Measurements from ENCODE around the gene COL4A2.
"Not testable (repeated sequence)": the region's sequence is repeated elsewhere in the genome, so short reads cannot be mapped to it uniquely, and the experiment has no call there.

The COL4A2 gene

DNA sequence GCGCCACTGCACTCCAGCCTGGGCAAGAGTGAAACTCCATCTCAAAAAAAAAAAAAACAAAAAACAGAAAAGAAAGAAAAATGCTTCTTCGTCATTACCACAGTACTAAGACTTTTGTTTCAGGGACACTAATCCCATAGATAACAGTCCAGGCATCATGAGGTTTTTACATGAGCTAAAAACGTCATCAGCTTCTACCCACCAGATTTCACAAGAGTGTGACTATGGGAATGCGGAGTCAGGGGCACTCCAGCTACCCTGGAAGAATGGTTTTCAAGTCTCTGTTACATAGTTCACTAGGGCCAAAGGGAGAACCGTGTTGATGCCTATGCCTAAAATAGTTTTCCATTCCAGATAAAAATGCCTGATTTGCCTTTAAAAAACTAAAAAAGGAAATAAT, 221.3 kb downstream of the COL4A2 start:
- no peak for DNase-seq (ENCODE audit: low read depth, low spot score)
- H3K9ac ChIP-seq (ENCODE audit: insufficient read length, low read depth), result no peak overlapping the region
- H3K9me3 ChIP-seq (ENCODE audit: insufficient read depth, low read length), result peaks cover 27% of the 10 kb centered on the region
- TF ChIP-seq ZNF274 (IDR thresholded peaks at IDR 0.05; ENCODE audit: low read depth, low read length) (no peak), SUZ12 (IDR thresholded peaks at IDR 0.05; ENCODE audit: extremely low read depth, insufficient read depth, insufficient read length) (no peak), YY1 (IDR thresholded peaks at IDR 0.05; ENCODE audit: insufficient read depth, insufficient read length) (no peak)
- no peaks in the 10 kb centered on the region for H3K27me3 ChIP-seq (ENCODE audit: insufficient read depth, insufficient read length)
- H3K4me3 ChIP-seq (ENCODE audit: insufficient read length, low read depth), result no peak overlapping the region
- H3K4me1 ChIP-seq (ENCODE audit: insufficient read depth, insufficient read length), result peaks cover 3% of the 10 kb centered on the region
- peaks cover 24% of the 10 kb centered on the region for H3K36me3 ChIP-seq (ENCODE audit: insufficient read depth, insufficient read length, low read length)

GRCh38 chr13:110528911-110529310, 221.8 kb downstream of the COL4A2 start:
- Histone ChIP-seq H3K4me1 (ENCODE audit: insufficient read depth, insufficient read length) (peaks cover 3% of the 10 kb centered on the region), H3K4me3 (ENCODE audit: insufficient read length, low read depth) (no peak overlapping the region), H3K36me3 (ENCODE audit: insufficient read depth, insufficient read length, low read length) (peaks cover 18% of the 10 kb centered on the region), H3K9ac (ENCODE audit: insufficient read length, low read depth) (no peak overlapping the region), H3K9me3 (ENCODE audit: insufficient read depth, low read length) (peaks cover 27% of the 10 kb centered on the region), H3K27me3 (ENCODE audit: insufficient read depth, insufficient read length) (no peaks in the 10 kb centered on the region)
- TF ChIP-seq SUZ12 (IDR thresholded peaks at IDR 0.05; ENCODE audit: extremely low read depth, insufficient read depth, insufficient read length) (no peak), YY1 (IDR thresholded peaks at IDR 0.05; ENCODE audit: insufficient read depth, insufficient read length) (no peak), ZNF274 (IDR thresholded peaks at IDR 0.05; ENCODE audit: low read depth, low read length) (no peak)
- no peak for DNase-seq (ENCODE audit: low read depth, low spot score)

DNA sequence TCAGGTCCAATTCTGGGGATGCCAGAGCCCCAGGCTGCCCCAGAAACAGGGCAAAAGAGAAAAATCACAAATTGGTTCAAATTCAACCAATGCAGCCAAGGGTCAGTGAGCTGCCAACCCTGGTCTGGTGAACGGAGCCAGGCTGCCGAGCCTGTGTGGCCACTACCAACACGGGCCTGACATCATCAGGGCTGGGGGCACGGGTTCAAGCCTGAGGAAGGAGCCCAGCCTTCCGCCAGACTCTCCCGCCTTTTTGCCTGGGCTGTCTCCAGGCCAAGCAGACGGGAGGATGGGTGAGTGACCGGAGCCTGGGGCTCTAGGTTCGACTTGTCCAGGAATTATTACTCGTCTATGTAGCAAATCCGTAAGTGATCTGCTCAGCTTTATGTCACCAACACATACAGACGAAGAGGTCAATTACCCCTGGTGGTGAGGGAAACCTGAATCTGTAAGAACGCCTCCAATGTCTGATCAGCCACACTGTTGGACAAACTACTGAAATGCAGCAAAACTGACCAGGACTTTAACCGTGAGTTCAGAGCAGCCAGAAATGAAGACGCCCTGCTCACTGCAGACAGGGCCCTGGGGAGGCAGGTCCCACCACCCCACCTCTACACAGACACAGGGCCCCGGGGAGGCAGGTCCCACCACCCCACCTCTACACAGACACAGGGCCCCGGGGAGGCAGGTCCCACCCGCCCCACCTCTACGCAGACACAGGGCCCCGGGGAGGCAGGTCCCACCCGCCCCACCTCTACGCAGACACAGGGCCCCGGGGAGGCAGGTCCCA, 222.6 kb downstream of the COL4A2 start:
- Histone ChIP-seq H3K4me1 (ENCODE audit: insufficient read depth, insufficient read length) (peaks cover 3% of the 10 kb centered on the region), H3K4me3 (ENCODE audit: insufficient read length, low read depth) (no peak overlapping the region), H3K36me3 (ENCODE audit: insufficient read depth, insufficient read length, low read length) (peaks cover 17% of the 10 kb centered on the region), H3K9ac (ENCODE audit: insufficient read length, low read depth) (no peak overlapping the region), H3K9me3 (ENCODE audit: insufficient read depth, low read length) (peaks cover 27% of the 10 kb centered on the region), H3K27me3 (ENCODE audit: insufficient read depth, insufficient read length) (no peaks in the 10 kb centered on the region)
- TF ChIP-seq YY1 (IDR thresholded peaks at IDR 0.05; ENCODE audit: insufficient read depth, insufficient read length), result no peak
- TF ChIP-seq ZNF274 (IDR thresholded peaks at IDR 0.05; ENCODE audit: low read depth, low read length), result no peak
- TF ChIP-seq SUZ12 (IDR thresholded peaks at IDR 0.05; ENCODE audit: extremely low read depth, insufficient read depth, insufficient read length), result no peak
- DNase-seq (ENCODE audit: low read depth, low spot score), result no peak

GRCh38 chr13:110531100-110531499, 224.0 kb downstream of the COL4A2 start:
- TF ChIP-seq SUZ12 (IDR thresholded peaks at IDR 0.05; ENCODE audit: extremely low read depth, insufficient read depth, insufficient read length) (no peak), YY1 (IDR thresholded peaks at IDR 0.05; ENCODE audit: insufficient read depth, insufficient read length) (no peak), ZNF274 (IDR thresholded peaks at IDR 0.05; ENCODE audit: low read depth, low read length) (0 out of 2 replicates have a peak, but pooled peaks have one; percentile 2)
- Histone ChIP-seq H3K27me3 (ENCODE audit: insufficient read depth, insufficient read length) (no peaks in the 10 kb centered on the region), H3K9me3 (ENCODE audit: insufficient read depth, low read length) (peaks cover 27% of the 10 kb centered on the region), H3K4me1 (ENCODE audit: insufficient read depth, insufficient read length) (no peaks in the 10 kb centered on the region), H3K36me3 (ENCODE audit: insufficient read depth, insufficient read length, low read length) (peaks cover 17% of the 10 kb centered on the region), H3K9ac (ENCODE audit: insufficient read length, low read depth) (no peak overlapping the region), H3K4me3 (ENCODE audit: insufficient read length, low read depth) (no peak overlapping the region)
- DNase-seq (ENCODE audit: low read depth, low spot score), result no peak

DNA sequence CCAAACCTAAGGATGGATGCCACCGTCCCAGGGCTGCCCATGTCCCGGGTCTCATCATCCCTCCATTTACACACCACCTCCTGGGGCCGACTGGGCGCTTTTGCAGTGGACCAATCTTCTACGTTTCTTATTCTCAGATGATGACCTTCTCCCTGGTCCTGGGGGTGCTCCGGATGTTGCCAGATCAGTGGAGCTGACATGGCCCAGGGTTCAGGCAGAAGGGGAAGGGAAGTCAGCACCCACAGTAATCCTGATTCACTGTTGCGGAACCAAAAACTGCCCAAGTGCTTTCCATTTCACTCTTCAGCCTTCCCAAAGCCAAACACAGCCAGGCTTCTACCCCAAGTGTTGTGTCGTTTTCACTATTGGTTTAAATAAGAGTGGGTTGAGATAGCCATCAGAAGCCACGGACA, 224.6 kb downstream of the COL4A2 start:
- Histone ChIP-seq H3K36me3 (ENCODE audit: insufficient read depth, insufficient read length, low read length) (peaks cover 20% of the 10 kb centered on the region), H3K4me1 (ENCODE audit: insufficient read depth, insufficient read length) (no peaks in the 10 kb centered on the region), H3K27me3 (ENCODE audit: insufficient read depth, insufficient read length) (no peaks in the 10 kb centered on the region), H3K4me3 (ENCODE audit: insufficient read length, low read depth) (no peak overlapping the region), H3K9ac (ENCODE audit: insufficient read length, low read depth) (no peak overlapping the region), H3K9me3 (ENCODE audit: insufficient read depth, low read length) (peaks cover 27% of the 10 kb centered on the region)
- DNase-seq (ENCODE audit: low read depth, low spot score), result no peak
- TF ChIP-seq YY1 (IDR thresholded peaks at IDR 0.05; ENCODE audit: insufficient read depth, insufficient read length) (no peak), SUZ12 (IDR thresholded peaks at IDR 0.05; ENCODE audit: extremely low read depth, insufficient read depth, insufficient read length) (no peak)

- Histone ChIP-seq H3K36me3 (ENCODE audit: insufficient read depth, insufficient read length, low read length) (peaks cover 16% of the 10 kb centered on the region), H3K9me3 (ENCODE audit: insufficient read depth, low read length) (peaks cover 27% of the 10 kb centered on the region)
- DNase-seq (ENCODE audit: low read depth, low spot score); H3K9ac ChIP-seq (ENCODE audit: insufficient read length, low read depth); H3K4me1 ChIP-seq (ENCODE audit: insufficient read depth, insufficient read length); H3K27me3 ChIP-seq (ENCODE audit: insufficient read depth, insufficient read length); H3K4me3 ChIP-seq (ENCODE audit: insufficient read length, low read depth): not testable (repeated sequence)
These were observed 225.2 kb downstream of the COL4A2 start for GRCh38 chr13:110532258-110532657.

GRCh38 chr13:110533771-110534670, 226.9 kb downstream of the COL4A2 start:
- no peak for DNase-seq (ENCODE audit: low read depth, low spot score)
- no peaks in the 10 kb centered on the region for H3K4me1 ChIP-seq (ENCODE audit: insufficient read depth, insufficient read length)
- no peaks in the 10 kb centered on the region for H3K27me3 ChIP-seq (ENCODE audit: insufficient read depth, insufficient read length)
- peak overlapping the region; percentile 21 for H3K9ac ChIP-seq (ENCODE audit: insufficient read length, low read depth)
- H3K4me3 ChIP-seq (ENCODE audit: insufficient read length, low read depth), result no peak overlapping the region
- peaks cover 25% of the 10 kb centered on the region for H3K9me3 ChIP-seq (ENCODE audit: insufficient read depth, low read length)
- H3K36me3 ChIP-seq (ENCODE audit: insufficient read depth, insufficient read length, low read length), result peaks cover 16% of the 10 kb centered on the region
- TF ChIP-seq YY1 (IDR thresholded peaks at IDR 0.05; ENCODE audit: insufficient read depth, insufficient read length), result no peak
